HCT116 (cell line): ENCODE results near the gene HDAC5. TPM values are rescaled to one million over a fixed set of nuclear protein-coding genes. Genes with fewer than 3 reads are reported as not detected.

Experiments
- ATAC-seq: fragments of 200-7000 bp; cut with Tn5 transposase; 2 replicates; pipeline ENCODE4 v1.9.1; 2020; ENCODE audit warnings: mild to moderate bottlenecking, moderate library complexity
- BruUV-seq: library from RNA; stranded (reverse); fragments of 400-500 nt; replicated peaks from 2 replicates; lab custom pipeline; 2021; lab: Mats Ljungman, UMichigan
- CTCF ChIA-PET: fragments of 300-600 bp; sonication (Branson Sonifier 250); formaldehyde crosslinking; loops from one replicate; lab custom pipeline; 2021; ENCODE audit warnings: antibody characterized with exemption; lab: Charles Lee
- POLR2A ChIA-PET: fragments of 300-600, 350-600 bp; sonication (Branson Sonifier 250); formaldehyde crosslinking; loops from one replicate; lab custom pipeline; 2021; ENCODE audit warnings: antibody characterized with exemption; lab: Charles Lee
- RAD21 ChIA-PET, 2 experiments: fragments of 300-600 bp; sonication (Branson Sonifier 250); formaldehyde crosslinking; loops; one replicate each; lab custom pipeline; 2023; ENCODE audit warnings: low total read pairs in 2 of 2; ENCODE audit not compliant: uncharacterized antibody in 2 of 2, unreplicated experiment in 2 of 2, low non-redundant PET in 1 of 2; lab: Charles Lee
- DNase-seq: peaks from one replicate; pipeline ENCODE4 v3.0.0-alpha.2; 2010; ENCODE audit warnings: low read depth, low spot score
- H2AFZ ChIP-seq: fragments of 200-600 bp; shearing (Covaris generic), sonication (generic); 2 replicates; pipeline ENCODE4 v1.6.1; 2017; ENCODE audit warnings: low read depth, mixed run types, mixed read lengths, antibody characterized with exemption, low read length; ENCODE audit not compliant: poor library complexity, severe bottlenecking
- H3K27ac ChIP-seq: 2 replicates; pipeline ENCODE4 v1.5.1; 2012; ENCODE audit warnings: low read depth, low read length
- H3K27me3 ChIP-seq: fragments of 200-600 bp; sonication (generic); 2 replicates; pipeline ENCODE4 v1.6.1; 2016; ENCODE audit warnings: mixed run types, low read length, mixed read lengths; ENCODE audit not compliant: insufficient read depth
- H3K36me3 ChIP-seq, 2 experiments: fragments of 200-500 bp in 1 of 2; fragments of 200-600 bp in 1 of 2; sonication (Bioruptor generic) in 1 of 2; sonication (generic) in 1 of 2; 2 replicates each; pipeline versions ENCODE4 v1.5.1 to v1.6.1; 2014 to 2016; ENCODE audit warnings: low read length in 2 of 2, inconsistent platforms in 1 of 2, mixed read lengths in 1 of 2, mixed run types in 1 of 2; ENCODE audit not compliant: insufficient read depth in 2 of 2, control insufficient read depth in 1 of 2
- H3K4me1 ChIP-seq, 2 experiments: fragments of 200-600 bp in 1 of 2; sonication (generic) in 1 of 2; 2 replicates each; pipeline versions ENCODE4 v1.5.1 to v1.6.1; 2012 to 2017; ENCODE audit warnings: low read length in 2 of 2, inconsistent platforms in 1 of 2, mild to moderate bottlenecking in 1 of 2, mixed read lengths in 1 of 2, mixed run types in 1 of 2, moderate library complexity in 1 of 2; ENCODE audit not compliant: insufficient read depth in 2 of 2, control insufficient read depth in 1 of 2
- H3K4me2 ChIP-seq: fragments of 200-600 bp; sonication (generic); 2 replicates; pipeline ENCODE4 v1.6.1; 2017; ENCODE audit warnings: mixed run types, low read length, mixed read lengths
- H3K4me3 ChIP-seq, 2 experiments: fragments of 200-600 bp in 1 of 2; sonication (generic) in 1 of 2; replicated peaks in 1 of 2; 2 replicates each; pipeline ENCODE4 v1.5.1; 2011 to 2016; ENCODE audit warnings: low read length in 2 of 2, control low read depth in 1 of 2, low read depth in 1 of 2, mild to moderate bottlenecking in 1 of 2, mixed read lengths in 1 of 2, mixed run types in 1 of 2
- H3K79me2 ChIP-seq: fragments of 200-600 bp; sonication (generic); 2 replicates; pipeline ENCODE4 v1.6.1; 2017; ENCODE audit warnings: mild to moderate bottlenecking, mixed run types, low read length, moderate library complexity, mixed read lengths; ENCODE audit not compliant: insufficient read depth
- H3K9ac ChIP-seq: fragments of 200-600 bp; sonication (generic); 2 replicates; pipeline ENCODE4 v1.6.1; 2016; ENCODE audit warnings: low read length, mixed read lengths
- H3K9me2 ChIP-seq: fragments of 200-600 bp; sonication (generic), shearing (Covaris generic); 2 replicates; pipeline ENCODE4 v1.6.1; 2017; ENCODE audit warnings: mixed run types, mild to moderate bottlenecking, moderate library complexity; ENCODE audit not compliant: insufficient read depth
- H3K9me3 ChIP-seq, 2 experiments: fragments of 200-500 bp in 1 of 2; fragments of 200-600 bp in 1 of 2; sonication (Bioruptor generic) in 1 of 2; sonication (generic) in 1 of 2; 2 replicates each; pipeline ENCODE4 v1.6.1; 2014 to 2017; ENCODE audit warnings: low read length in 2 of 2, mixed read lengths in 2 of 2, inconsistent platforms in 1 of 2, low read depth in 1 of 2, mild to moderate bottlenecking in 1 of 2, mixed run types in 1 of 2, moderate library complexity in 1 of 2; ENCODE audit not compliant: control insufficient read depth in 1 of 2, insufficient read depth in 1 of 2
- H4K20me1 ChIP-seq: fragments of 200-600 bp; sonication (generic), shearing (Covaris generic); 2 replicates; pipeline ENCODE4 v1.6.1; 2017; ENCODE audit warnings: mixed run types, mild to moderate bottlenecking, moderate library complexity; ENCODE audit not compliant: insufficient read depth
- CBX3 ChIP-seq: IDR thresholded peaks from 2 replicates; pipeline ENCODE4 v1.6.1; 2012; ENCODE audit warnings: low read depth
- ELF1 ChIP-seq: IDR thresholded peaks from 2 replicates; pipeline ENCODE4 v1.6.1; 2012; ENCODE audit warnings: low read depth, borderline replicate concordance
- EZH2 ChIP-seq: fragments of 200-600 bp; sonication (generic); IDR thresholded peaks from 2 replicates; pipeline ENCODE4 v1.6.1; 2017; ENCODE audit warnings: antibody characterized with exemption, mixed run types
- EZH2phosphoT487 ChIP-seq: fragments of 200-600 bp; IDR thresholded peaks from 2 replicates; pipeline ENCODE4 v1.6.1; 2018; ENCODE audit warnings: antibody characterized with exemption, borderline replicate concordance
- FOSL1 ChIP-seq: IDR thresholded peaks from 2 replicates; pipeline ENCODE4 v1.6.1; 2012; ENCODE audit warnings: low read depth
- JUND ChIP-seq: IDR thresholded peaks from 2 replicates; pipeline ENCODE4 v1.6.1; 2012
- POLR2A ChIP-seq: IDR thresholded peaks from 2 replicates; pipeline ENCODE4 v1.7.0; 2011; ENCODE audit warnings: borderline replicate concordance; ENCODE audit not compliant: insufficient read depth, insufficient read length; ENCODE audit errors: extremely low read depth
- RAD21 ChIP-seq: IDR thresholded peaks from 2 replicates; pipeline ENCODE4 v1.6.1; 2012; ENCODE audit warnings: low read depth, mild to moderate bottlenecking
- SRF ChIP-seq: IDR thresholded peaks from 2 replicates; pipeline ENCODE4 v1.6.1; 2012; ENCODE audit warnings: low read depth
- YY1 ChIP-seq: IDR thresholded peaks from 2 replicates; pipeline ENCODE4 v1.6.1; 2011; ENCODE audit warnings: low read length, low read depth, moderate library complexity, mild to moderate bottlenecking; ENCODE audit not compliant: insufficient replicate concordance; ENCODE audit errors: extremely low read depth
- ZFX ChIP-seq: fragments of 450-650 bp; IDR thresholded peaks from 2 replicates; pipeline ENCODE4 v1.6.1; 2017
- ZNF274 ChIP-seq: fragments of 200-500 bp; sonication (Bioruptor generic); IDR thresholded peaks from 2 replicates; pipeline ENCODE4 v1.6.1; 2014; ENCODE audit warnings: mild to moderate bottlenecking, low read depth, low read length, inconsistent platforms
- intact Hi-C: fragments of 100-400 bp; cut with micrococcal nuclease; formaldehyde crosslinking; loops from 2 replicates; pipeline ENCODE4 v1.10.0; 2022
- total RNA-seq: library from RNA; stranded (reverse); gene quantifications from one replicate; pipeline ENCODE4 v1.2.1, GENCODE V29; 2021; ENCODE audit not compliant: unreplicated experiment
- TF ChIP-seq, protein P1 (sequence below): IDR thresholded peaks from 2 replicates; pipeline ENCODE4 v1.6.1; 2012
- TF ChIP-seq, protein P2 (sequence below): IDR thresholded peaks from 2 replicates; pipeline ENCODE4 v1.6.1; 2011; ENCODE audit warnings: mild to moderate bottlenecking, low read length, moderate library complexity; ENCODE audit not compliant: insufficient replicate concordance; ENCODE audit errors: extremely low read depth
- TF ChIP-seq, protein P3 (sequence below): IDR thresholded peaks from 2 replicates; pipeline ENCODE4 v1.6.1; 2012; ENCODE audit warnings: low read depth
- TF ChIP-seq, protein P4 (sequence below): IDR thresholded peaks from 2 replicates; pipeline ENCODE4 v1.6.1; 2012

The HDAC5 gene
- total RNA-seq, 1 experiment from 2014 or later, result 32.9 TPM

DNA sequence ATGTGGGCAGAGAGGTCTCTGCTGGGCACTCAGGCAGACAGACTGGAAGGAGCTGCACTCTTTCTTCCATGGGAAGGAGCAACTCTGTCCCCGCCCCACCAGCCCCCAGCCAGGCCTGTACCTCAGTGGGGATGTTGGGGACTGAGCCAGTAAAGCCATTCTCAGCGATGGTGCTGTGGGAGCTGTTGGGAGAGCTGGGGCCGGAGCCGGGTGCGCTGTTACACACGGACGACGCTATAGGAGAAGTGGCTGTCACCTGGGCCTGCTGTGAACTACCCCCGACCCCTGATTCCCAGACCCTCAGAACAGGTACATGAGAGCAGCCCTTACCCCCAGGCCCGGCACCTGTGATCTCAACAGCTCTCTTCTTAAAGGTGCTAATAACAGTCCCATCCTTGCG, 31.4 kb downstream of the HDAC5 start:
- no TSS peak for BruUV-seq
- no peak for DNase-seq
- Histone ChIP-seq H3K4me1 (peaks cover 25 to 40% of the 10 kb centered on the region in 2 experiments), H3K79me2 (peaks cover 4% of the 10 kb centered on the region; the same call in 1 of the 2 replicates), H3K9ac (no peak overlapping the region), H3K4me3 (no peak overlapping the region), H3K27ac (no peak overlapping the region), H3K36me3 (no peaks in the 10 kb centered on the region; a peak in 1 of 4 replicates), H3K27me3 (no peaks in the 10 kb centered on the region), H3K4me2 (no peak overlapping the region), H3K9me2 (no peaks in the 10 kb centered on the region), H4K20me1 (no peaks in the 10 kb centered on the region)
- no peak for TF ChIP-seq ZNF274
- no peak for TF ChIP-seq FOSL1
- no peak for TF ChIP-seq EZH2phosphoT487
- no peak for TF ChIP-seq ELF1
- no peak for TF ChIP-seq YY1
- no peak for TF ChIP-seq ZFX
- no peak for TF ChIP-seq CBX3
- TF ChIP-seq POLR2A, result no peak
- TF ChIP-seq, protein P1, sequence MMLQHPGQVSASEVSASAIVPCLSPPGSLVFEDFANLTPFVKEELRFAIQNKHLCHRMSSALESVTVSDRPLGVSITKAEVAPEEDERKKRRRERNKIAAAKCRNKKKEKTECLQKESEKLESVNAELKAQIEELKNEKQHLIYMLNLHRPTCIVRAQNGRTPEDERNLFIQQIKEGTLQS, result no peak
- TF ChIP-seq, protein P2, sequence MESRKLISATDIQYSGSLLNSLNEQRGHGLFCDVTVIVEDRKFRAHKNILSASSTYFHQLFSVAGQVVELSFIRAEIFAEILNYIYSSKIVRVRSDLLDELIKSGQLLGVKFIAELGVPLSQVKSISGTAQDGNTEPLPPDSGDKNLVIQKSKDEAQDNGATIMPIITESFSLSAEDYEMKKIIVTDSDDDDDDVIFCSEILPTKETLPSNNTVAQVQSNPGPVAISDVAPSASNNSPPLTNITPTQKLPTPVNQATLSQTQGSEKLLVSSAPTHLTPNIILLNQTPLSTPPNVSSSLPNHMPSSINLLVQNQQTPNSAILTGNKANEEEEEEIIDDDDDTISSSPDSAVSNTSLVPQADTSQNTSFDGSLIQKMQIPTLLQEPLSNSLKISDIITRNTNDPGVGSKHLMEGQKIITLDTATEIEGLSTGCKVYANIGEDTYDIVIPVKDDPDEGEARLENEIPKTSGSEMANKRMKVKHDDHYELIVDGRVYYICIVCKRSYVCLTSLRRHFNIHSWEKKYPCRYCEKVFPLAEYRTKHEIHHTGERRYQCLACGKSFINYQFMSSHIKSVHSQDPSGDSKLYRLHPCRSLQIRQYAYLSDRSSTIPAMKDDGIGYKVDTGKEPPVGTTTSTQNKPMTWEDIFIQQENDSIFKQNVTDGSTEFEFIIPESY, result no peak
- TF ChIP-seq, protein P3, sequence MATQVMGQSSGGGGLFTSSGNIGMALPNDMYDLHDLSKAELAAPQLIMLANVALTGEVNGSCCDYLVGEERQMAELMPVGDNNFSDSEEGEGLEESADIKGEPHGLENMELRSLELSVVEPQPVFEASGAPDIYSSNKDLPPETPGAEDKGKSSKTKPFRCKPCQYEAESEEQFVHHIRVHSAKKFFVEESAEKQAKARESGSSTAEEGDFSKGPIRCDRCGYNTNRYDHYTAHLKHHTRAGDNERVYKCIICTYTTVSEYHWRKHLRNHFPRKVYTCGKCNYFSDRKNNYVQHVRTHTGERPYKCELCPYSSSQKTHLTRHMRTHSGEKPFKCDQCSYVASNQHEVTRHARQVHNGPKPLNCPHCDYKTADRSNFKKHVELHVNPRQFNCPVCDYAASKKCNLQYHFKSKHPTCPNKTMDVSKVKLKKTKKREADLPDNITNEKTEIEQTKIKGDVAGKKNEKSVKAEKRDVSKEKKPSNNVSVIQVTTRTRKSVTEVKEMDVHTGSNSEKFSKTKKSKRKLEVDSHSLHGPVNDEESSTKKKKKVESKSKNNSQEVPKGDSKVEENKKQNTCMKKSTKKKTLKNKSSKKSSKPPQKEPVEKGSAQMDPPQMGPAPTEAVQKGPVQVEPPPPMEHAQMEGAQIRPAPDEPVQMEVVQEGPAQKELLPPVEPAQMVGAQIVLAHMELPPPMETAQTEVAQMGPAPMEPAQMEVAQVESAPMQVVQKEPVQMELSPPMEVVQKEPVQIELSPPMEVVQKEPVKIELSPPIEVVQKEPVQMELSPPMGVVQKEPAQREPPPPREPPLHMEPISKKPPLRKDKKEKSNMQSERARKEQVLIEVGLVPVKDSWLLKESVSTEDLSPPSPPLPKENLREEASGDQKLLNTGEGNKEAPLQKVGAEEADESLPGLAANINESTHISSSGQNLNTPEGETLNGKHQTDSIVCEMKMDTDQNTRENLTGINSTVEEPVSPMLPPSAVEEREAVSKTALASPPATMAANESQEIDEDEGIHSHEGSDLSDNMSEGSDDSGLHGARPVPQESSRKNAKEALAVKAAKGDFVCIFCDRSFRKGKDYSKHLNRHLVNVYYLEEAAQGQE, result no peak
- TF ChIP-seq SRF, result no peak
- TF ChIP-seq, protein P4, sequence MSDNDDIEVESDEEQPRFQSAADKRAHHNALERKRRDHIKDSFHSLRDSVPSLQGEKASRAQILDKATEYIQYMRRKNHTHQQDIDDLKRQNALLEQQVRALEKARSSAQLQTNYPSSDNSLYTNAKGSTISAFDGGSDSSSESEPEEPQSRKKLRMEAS, result no peak
- no peak for TF ChIP-seq RAD21
- TF ChIP-seq EZH2, result no peak
- TF ChIP-seq JUND, result no peak
- TF ChIP-seq, all 23 proteins: peak for 0
- Histone ChIP-seq H2AFZ (no peak overlapping the region), H3K9me3 (no peaks in the 10 kb centered on the region)
- CTCF ChIA-PET, result no interaction called here
- intact Hi-C loops, result no loop called here
- RAD21 ChIA-PET, result no interaction called here
- POLR2A ChIA-PET, result no interaction called here
- no peak for ATAC-seq
